ENCODE measurements around the gene MYH6. TPM values are rescaled to one million over a fixed set of nuclear protein-coding genes. Genes with fewer than 3 reads are reported as not detected.
A peak's percentile ranks its signal among the peaks of the same experiment; 100 is the strongest.
"Not testable (repeated sequence)": the region's sequence is repeated elsewhere in the genome, so short reads cannot be mapped to it uniquely, and the experiment has no call there.

Gene MYH6
- total and polyA plus RNA-seq, 2 experiments from 2014 or later, result 2,795 to 8,484 TPM

GRCh38 chr14:23398348-23398747 lies 9.7 kb downstream of the MYH6 start:
- H3K4me3 ChIP-seq, result no peak overlapping the region
- no peaks in the 10 kb centered on the region for H3K9me3 ChIP-seq (ENCODE audit: low read depth)
- H3K36me3 ChIP-seq, result peaks cover 99% of the 10 kb centered on the region
- peak overlapping the region; percentile 99 for H3K27ac ChIP-seq
- TF ChIP-seq, protein P1, sequence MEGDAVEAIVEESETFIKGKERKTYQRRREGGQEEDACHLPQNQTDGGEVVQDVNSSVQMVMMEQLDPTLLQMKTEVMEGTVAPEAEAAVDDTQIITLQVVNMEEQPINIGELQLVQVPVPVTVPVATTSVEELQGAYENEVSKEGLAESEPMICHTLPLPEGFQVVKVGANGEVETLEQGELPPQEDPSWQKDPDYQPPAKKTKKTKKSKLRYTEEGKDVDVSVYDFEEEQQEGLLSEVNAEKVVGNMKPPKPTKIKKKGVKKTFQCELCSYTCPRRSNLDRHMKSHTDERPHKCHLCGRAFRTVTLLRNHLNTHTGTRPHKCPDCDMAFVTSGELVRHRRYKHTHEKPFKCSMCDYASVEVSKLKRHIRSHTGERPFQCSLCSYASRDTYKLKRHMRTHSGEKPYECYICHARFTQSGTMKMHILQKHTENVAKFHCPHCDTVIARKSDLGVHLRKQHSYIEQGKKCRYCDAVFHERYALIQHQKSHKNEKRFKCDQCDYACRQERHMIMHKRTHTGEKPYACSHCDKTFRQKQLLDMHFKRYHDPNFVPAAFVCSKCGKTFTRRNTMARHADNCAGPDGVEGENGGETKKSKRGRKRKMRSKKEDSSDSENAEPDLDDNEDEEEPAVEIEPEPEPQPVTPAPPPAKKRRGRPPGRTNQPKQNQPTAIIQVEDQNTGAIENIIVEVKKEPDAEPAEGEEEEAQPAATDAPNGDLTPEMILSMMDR (IDR thresholded peaks at IDR 0.05; ENCODE audit: low read depth, low read length), result no peak
- DNase-seq (ENCODE audit: low read depth in 1 of 2, low spot score in 1 of 2), result peak in 1 of 2 donors; percentile 32
- peaks cover 37% of the 10 kb centered on the region for H3K4me1 ChIP-seq (ENCODE audit: low read depth)
- H3K27me3 ChIP-seq, result no peaks in the 10 kb centered on the region

DNA sequence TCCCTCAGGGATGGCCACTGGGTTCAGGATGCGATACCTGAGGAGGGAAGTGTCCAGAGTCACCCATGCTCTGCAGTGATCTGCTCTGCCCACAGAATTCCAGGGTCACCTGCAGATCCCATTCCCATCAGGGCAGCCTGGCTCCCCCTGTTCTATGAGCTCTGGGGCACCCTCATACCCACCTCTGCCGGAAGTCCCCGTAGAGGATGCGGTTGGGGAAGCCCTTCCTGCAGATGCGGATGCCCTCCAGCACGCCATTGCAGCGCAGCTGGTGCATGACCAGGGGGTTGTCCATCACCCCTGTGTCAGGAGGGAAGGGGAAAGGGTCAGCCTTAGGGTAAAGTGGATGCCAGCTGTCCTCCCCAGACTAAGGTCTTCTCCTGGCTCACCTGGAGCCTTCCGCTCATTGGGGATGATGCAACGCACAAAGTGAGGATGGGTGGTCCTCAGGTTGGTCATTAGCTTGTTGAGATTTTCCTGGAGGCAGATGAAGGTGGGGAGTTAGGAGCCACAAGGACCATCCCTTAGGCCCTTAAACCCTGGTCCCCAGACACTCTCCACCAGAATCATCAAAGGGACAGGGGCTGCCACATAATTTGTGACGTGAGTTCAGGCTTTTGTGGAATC lies 11.2 kb downstream of the MYH6 start:
- Histone ChIP-seq H3K9me3 (ENCODE audit: low read depth) (no peaks in the 10 kb centered on the region), H3K4me1 (ENCODE audit: low read depth) (peaks cover 30% of the 10 kb centered on the region), H3K36me3 (peaks cover 99% of the 10 kb centered on the region), H3K27ac (peak overlapping the region; percentile 99), H3K4me3 (no peak overlapping the region), H3K27me3 (no peaks in the 10 kb centered on the region)
- DNase-seq (ENCODE audit: low read depth in 1 of 2, low spot score in 1 of 2), result peak in 1 of 2 donors; percentile 6
- TF ChIP-seq, protein P1 (IDR thresholded peaks at IDR 0.05; ENCODE audit: low read depth, low read length), result no peak

- H3K9me3 ChIP-seq (ENCODE audit: low read depth), result no peaks in the 10 kb centered on the region
- peak overlapping the region; percentile 99 for H3K27ac ChIP-seq
- H3K4me3 ChIP-seq, result no peak overlapping the region
- H3K36me3 ChIP-seq, result peaks cover 99% of the 10 kb centered on the region
- peaks cover 23% of the 10 kb centered on the region for H3K4me1 ChIP-seq (ENCODE audit: low read depth)
- H3K27me3 ChIP-seq, result no peaks in the 10 kb centered on the region
- no peak for DNase-seq (ENCODE audit: low read depth in 1 of 2, low spot score in 1 of 2)
- TF ChIP-seq, protein P1 (IDR thresholded peaks at IDR 0.05; ENCODE audit: low read depth, low read length), result no peak
Measured at GRCh38 chr14:23396126-23396525, 11.9 kb downstream of the MYH6 start.

DNA sequence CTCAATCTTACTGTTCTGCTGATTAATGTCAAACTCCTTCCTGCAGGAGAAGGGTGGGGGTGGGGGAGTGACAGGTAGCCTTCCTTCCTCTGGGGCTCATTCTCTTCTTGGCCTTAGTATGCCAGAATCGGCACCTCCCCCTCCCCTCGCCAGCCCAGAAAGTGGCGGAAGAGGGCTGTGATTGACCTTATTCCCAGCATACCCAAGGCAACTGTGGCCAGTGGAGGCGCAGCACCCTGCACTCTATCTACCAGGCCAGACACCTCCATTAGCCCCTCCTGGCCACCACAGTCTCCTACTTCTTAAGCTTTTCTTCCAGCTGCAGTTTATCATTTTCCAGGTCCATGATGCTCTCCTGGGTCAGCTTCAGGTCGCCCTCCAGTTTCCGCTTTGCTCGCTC lies 15.5 kb downstream of the MYH6 start:
- TF ChIP-seq, protein P1 (IDR thresholded peaks at IDR 0.05; ENCODE audit: low read depth, low read length), result no peak
- H3K9me3 ChIP-seq (ENCODE audit: low read depth), result no peaks in the 10 kb centered on the region
- DNase-seq (ENCODE audit: low read depth in 1 of 2, low spot score in 1 of 2), result no peak

DNA sequence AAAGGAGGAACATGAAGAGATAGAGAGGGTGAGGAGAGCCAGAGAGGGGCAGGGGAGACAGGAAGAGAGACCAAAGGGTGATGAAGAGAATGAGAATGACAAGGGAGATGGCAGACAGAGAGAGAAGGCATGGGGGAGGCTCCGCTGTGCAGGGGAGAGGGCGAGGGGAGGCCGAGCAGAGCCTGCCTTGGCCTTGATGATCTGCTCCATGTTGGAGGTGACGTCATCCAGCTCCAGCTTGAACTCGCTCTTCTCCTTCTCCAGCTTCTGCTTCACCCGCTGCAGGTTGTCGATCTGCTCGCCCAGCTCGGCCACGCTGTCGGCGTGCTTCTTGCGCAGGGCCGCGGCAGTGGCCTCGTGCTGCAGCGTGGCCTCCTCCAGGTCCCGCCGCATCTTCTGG lies 18.2 kb downstream of the MYH6 start:
- H3K4me3 ChIP-seq; H3K4me1 ChIP-seq (ENCODE audit: low read depth); H3K27me3 ChIP-seq; H3K9me3 ChIP-seq (ENCODE audit: low read depth); DNase-seq (ENCODE audit: low read depth in 1 of 2, low spot score in 1 of 2): not testable (repeated sequence)
- Histone ChIP-seq H3K27ac (peak overlapping the region; percentile 86), H3K36me3 (peaks cover 96% of the 10 kb centered on the region)

More for the DNA sequence above, 15.5 kb downstream of the MYH6 start:
- H3K27me3 ChIP-seq, result no peaks in the 10 kb centered on the region
- no peak overlapping the region for H3K4me3 ChIP-seq
- H3K36me3 ChIP-seq, result peaks cover 96% of the 10 kb centered on the region
- H3K27ac ChIP-seq, result peak overlapping the region; percentile 99
- H3K4me1 ChIP-seq (ENCODE audit: low read depth), result peaks cover 5% of the 10 kb centered on the region

DNA sequence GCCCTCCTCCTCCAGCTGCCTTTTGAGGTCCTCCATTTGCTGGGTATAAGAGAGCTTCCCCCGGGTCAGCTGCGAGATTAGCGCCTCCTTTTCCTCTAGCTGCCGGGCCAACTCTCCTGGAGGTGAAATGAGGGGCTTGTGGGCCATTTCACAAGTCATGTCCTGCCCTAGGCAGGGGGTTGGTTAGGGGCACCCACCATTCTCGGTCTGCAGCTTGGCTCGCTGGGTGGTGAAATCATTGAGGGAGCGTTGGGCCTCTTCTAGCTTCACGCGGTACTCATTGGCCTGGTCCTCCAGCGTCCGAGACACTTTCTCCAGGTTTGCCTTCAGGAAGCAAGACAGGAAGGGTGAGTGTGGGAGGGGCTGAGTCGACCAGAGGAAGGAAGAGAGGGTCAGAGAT lies 18.7 kb downstream of the MYH6 start:
- Histone ChIP-seq H3K27ac (peak overlapping the region; percentile 86), H3K9me3 (ENCODE audit: low read depth) (no peaks in the 10 kb centered on the region), H3K36me3 (peaks cover 96% of the 10 kb centered on the region), H3K4me1 (ENCODE audit: low read depth) (no peaks in the 10 kb centered on the region), H3K27me3 (no peaks in the 10 kb centered on the region), H3K4me3 (no peak overlapping the region)
- DNase-seq (ENCODE audit: low read depth in 1 of 2, low spot score in 1 of 2), result no peak
- TF ChIP-seq, protein P1 (IDR thresholded peaks at IDR 0.05; ENCODE audit: low read depth, low read length), result no peak

All from cardiac muscle cell (in vitro differentiated cells and primary cell).